DMS 273 (cell line): ENCODE measurements around the gene RAP1B.

Experiments used
- DNase-seq: peaks from one replicate; lab custom pipeline; 2025; ENCODE audit not compliant: unreplicated experiment; lab: John Stamatoyannopoulos, UW

RAP1B gene

DNA sequence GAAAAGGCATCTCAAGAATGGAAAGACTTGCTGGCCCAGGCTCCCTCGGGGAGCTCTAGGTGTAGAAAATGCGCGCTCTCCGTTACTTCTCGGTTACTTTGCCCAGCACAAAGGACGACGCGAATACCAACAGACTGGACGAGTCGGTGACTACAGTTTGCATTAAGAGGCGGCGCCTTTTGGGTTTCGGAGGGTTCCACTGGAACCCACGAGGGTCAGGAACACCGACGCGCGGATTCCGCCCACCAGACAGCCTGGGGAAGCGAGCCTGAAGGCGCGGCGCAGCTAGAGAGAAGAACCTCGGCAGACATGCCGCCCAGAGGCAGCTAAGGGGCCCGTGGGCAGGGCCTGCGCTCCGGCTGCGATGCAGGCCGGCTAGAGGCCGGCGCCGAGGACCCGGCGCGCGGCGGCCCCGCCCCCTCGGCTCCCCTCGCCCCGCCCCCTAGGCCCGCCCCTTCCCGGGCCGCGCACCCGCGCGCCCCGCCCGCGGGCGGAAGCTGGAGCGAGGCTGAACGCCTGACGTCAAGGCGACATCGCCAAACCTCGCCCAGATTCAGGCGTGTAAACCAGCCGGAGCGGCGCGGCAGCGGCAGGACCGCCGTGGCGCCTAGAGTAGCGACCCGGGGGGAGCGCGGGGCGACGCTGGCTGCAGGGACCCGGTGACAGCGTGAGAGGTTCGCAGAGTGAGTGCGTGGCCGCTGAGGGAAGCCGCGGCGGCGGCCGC is at the start of gene RAP1B:
TSS of gene RAP1B (plus strand) at position 530 of the 724 bp plus-strand sequence. CDS start 37,826 bp downstream, outside the sequence.
- DNase-seq: peak; percentile 91

DNA sequence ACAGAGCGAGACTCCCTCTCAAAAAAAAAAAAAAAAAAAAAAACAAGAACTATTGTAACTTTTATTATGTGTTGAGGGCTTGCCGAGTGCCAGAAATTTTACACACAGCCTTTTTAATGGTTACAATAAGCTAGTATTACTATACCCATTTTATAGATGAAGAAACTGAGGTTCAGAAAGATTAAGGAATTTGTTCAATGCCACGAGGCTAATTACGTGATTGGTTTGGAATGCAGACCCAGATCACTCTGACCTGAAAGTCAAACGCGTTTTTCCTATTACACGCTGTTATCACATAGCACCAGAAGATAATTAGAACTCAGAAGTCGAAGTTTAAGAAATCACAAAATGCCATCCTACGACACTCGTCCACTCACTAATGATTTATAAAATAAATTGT is 48.9 kb upstream of the RAP1B start:
- DNase-seq: no peak

DNA sequence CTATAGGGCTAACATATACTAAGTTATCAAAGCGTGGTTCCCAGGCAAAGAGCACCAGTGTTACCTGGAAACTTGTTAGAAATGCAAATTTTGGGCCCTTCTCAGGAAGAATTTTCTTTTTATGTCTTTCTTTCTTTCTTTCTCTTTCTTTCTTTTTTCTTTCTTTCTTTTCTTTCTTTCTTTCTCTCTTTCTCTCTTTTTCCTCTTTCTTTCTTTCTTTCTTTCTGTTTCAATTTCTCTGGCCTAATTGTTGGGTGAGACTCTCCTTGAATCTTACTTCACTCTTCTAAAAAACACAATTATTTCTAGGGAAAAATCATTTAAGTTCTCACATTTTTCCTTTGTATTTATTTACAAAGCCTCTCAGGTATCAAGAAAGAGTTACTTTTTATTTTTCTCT is 46.5 kb upstream of the RAP1B start:
- DNase-seq: no peak

DNA sequence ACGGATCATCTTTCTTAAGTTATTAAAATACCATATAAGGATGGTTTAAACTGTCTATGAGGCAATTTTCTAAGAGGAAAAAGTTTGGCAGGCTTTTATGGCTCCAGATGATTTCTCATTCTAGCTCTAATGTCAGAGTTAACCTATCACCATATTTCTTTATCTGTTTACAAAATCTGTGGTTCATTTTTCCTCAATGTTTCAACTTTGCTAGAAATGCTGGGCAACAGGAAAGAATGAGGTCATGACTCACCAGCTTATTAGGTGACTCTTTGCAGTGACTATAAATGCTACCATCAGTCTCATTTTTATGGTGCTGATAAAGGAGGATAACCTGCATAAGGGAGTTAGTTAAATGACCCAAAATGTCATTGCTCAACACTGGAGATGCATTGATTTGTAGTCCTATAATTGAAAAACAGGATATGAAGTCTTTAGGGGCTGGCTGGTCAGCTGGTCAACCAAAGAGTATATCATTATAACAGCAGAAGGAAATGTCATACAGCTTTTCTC is 45.3 kb upstream of the RAP1B start:
- no peak for DNase-seq

DNA sequence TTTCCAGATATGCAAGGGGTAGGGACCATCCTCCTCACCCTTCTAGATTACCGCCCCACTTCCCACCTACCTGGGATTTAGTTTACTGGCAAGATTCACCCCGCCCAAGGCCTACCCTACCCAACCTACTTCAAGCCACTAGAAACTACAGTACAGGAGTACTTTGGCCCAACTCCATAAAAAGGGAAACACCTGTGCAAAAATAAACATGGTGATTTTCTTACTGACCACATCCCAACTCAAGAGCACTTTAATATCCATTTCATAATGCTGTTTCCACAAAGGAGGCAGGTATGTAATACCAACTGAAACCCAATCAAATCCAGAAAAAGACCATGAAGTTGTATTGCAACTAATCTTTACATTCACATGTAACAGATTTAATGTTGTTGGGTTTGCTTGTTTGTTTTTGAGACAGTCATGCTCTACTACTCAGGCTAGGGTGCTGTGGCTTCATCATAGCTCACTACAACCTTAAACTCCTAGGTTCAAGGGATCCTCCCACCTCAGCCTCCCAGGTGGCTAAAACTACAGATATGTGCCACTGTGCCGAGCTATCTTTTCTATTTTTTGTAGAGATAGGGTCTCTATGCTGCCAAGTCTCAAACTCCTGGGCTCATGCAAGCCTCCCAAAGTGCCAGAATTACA is 41.7 kb upstream of the RAP1B start:
- DNase-seq: no peak

DNA sequence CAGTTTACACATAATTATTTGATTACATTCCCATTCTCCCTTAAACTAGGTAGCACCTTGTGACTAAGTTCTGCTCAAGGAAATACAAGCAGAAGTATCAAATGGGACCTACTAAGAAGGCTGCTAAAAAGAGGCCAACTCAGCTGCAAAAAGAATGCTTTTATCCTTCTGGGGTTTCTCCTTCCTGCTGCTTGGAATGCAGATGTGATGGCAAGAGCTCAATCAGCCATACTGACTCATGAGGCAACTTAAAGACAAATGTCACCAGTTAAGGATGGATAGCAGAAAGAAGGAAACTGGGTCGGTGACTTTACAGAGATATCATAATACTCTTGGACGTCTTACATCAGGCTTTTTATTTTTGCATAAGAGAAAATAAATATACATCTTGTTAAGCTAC is 38.0 kb upstream of the RAP1B start:
- no peak for DNase-seq

DNA sequence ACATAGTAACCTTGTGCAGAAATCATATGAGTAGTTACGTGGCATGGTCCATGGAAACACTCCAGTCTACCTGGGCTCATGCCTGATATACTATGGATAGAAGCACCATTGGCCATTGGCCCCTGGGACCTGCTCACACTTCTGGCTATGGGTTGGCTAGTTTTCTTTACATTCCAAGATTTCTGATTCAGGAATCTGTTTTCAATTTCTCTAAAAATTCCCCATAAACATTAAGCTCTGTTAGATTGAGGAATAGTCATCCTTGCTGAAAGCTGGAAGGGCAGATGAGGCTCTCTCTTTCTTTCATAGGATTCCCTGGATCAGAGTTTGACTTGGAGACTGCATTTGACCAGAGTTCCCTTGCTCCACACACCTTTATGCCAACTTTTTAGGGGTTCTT is 37.3 kb upstream of the RAP1B start:
- no peak for DNase-seq

DNA sequence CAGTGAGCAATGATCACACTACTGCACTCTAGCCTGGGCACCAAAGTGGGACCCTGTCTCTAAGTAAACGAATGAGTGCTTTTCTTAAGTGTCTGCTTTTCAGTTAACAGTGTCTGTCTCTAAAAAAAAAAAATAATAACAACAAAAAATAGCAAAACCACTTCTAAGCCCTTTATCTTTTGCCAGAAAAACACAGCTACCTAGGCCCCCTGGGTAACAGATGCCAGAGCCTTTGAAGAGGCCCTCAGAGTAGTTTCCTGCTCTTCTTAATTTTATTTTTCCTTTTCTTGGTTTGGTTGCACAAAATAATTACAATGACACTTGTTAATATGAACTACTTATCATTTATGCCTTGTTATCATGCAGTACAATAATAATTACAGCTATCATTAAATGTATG is 32.8 kb upstream of the RAP1B start:
- DNase-seq: no peak

DNA sequence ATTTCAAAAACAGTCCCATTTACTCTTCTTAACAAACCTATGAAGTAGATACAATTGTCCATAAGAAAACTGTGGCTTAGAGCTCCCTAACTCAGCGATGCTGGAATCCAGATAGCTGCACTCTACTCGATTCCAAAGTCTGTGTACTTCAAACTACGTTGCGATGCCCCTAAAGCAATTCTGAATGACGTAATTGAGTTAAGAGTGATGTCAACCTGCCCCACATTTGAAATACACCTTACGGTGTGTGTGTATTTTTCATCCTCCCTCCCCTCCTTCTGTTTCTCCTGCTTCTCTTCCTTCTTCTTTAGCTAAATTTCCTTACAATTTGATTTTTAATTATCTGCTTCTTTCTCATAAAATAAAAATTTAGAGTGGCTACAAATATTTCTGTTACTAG is 31.9 kb upstream of the RAP1B start:
- no peak for DNase-seq

DNA sequence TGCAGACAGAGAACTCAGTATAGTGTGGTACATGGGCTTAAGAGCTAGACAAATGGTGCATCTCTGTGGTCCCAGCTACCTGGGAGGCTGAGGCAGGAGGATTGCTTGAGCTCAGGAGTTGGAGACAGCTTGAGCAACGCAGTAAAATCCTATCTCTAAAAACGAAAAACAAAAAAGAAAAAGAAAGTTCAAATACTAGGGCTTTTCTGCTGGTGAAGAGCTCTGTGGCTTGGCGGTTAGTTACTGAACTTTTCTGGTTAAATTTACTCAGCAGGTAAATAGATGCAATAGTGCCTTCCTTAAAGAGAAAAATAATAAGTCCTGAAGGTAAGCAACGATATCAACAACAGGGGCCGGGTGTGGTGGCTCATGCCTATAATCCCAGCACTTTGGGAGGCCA is 31.4 kb upstream of the RAP1B start:
- no peak for DNase-seq

DNA sequence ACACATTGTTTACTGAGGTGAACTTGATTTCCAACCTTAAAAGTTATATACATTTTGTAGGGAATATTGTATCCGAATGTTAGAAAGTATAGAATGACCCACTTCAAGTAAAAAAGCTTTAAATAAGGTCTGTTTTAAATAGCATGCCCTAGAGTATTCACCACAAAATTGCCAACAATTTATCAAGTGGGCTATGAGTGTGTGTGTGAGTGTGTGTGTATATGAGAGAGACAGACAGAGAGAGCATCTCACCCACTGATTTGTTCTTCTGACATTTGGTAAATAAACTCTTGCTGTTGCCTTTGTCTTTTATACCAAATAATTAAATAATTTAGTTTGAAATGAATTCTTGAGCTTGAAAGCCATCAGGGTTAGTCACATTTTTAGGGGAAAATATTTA is 29.8 kb upstream of the RAP1B start:
- DNase-seq: no peak

DNA sequence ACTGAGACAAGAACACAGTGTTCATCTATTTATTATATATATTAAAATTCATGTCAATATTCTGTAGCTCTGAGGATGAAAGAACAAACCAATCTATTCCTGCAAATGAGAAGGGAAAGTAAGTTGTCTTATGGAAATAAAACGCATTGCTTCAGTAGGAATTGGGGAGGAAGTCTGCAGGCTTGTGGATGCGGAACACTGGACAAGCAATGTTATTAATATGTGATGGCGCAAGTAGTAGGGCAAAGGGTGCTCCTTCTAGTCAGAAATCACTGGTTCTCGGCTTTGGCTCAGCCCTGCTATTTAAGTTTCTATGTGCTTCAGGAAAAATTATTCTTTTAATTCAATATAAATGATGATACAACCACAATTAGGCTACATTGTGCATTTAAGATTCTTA is 28.8 kb upstream of the RAP1B start:
- no peak for DNase-seq

DNA sequence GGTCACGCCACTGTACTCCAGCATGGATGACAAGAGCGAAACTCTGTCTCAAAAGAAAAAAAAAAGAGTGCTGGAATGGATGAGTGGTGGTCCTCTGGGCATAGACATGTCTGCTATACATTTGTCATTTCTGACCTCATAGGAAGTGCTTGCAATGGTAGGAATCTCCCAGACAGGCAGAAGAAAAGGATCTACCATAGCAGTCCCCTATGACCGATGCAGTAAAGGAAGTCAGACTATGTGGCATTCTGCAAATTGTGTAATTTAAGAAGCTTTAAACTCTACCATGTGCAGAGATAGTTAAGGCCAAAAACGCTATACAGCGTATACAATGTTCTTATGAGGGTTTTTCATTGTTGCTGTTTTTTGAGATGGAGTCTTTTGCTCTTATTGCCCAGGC is 24.7 kb upstream of the RAP1B start:
- DNase-seq: no peak

DNA sequence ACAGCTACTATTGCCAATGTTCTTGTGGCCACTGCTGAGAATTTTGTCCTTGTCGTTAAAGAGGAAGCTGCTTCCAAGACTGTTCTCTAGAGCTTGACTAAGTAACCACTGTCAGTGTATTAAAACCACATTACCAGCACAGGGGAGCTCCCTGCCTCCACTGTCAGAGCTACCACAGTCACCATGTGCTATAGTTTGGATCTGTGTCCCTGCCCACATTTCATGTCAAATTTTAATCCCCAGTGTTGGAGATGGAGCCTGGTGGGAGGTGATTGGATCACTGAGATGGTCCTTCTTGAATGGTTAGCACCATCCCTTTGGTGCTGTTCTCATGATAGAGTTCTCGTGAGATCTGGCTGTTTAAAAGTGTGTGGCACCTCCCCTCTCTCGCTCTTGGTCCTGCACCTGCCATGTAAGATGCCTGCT is 23.2 kb upstream of the RAP1B start:
- no peak for DNase-seq

DNA sequence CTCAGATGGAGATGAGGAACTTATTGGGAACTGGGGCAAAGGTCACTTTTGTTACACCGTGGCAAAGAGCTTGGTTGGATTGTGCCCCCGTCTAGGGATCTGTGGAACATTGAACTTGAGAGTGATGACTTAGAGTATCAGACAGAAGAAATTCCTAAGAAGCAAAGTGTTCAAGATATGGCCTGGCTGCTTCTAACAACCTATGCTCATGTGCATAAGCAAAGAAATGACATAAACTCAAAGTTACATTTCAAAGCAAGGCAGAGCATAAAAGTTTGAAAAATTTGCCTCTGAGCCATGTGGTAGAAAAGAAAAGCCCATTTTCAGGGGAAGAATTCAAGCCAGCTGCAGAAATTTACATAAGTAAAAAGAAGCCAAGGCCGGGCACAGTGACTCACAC is 21.5 kb upstream of the RAP1B start:
- DNase-seq: no peak

DNA sequence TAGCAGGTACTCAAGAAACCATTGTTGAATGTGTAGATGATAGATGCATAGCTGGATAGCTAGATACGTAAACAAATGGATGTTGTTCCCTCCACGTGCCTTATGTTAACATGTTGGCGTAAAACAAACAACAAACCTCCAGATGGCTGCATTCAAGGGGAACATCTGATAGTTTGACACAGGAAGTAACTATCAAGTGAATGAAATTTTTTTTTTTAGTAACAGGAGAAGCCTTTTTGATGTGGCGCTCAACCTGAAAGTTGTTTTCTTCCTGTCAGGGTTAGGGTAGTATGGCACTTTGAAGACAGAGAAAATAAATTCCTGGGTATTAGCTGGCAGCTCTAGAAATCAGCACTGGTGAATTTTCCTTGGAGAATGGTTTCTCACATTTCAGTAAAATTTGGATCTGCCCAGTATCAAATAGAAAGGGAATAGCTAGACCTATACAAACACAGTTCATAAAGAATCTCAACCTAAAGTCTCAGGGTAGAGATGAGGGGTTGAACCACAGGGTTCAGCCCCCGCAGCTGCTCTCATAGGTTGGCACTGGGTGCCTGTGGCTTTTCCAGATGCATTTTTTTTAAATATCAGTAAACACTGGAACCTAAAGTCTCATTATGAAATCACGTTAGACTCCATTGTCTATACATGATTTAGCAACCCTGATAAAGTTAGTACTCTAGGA is 18.8 kb upstream of the RAP1B start:
- no peak for DNase-seq

DNA sequence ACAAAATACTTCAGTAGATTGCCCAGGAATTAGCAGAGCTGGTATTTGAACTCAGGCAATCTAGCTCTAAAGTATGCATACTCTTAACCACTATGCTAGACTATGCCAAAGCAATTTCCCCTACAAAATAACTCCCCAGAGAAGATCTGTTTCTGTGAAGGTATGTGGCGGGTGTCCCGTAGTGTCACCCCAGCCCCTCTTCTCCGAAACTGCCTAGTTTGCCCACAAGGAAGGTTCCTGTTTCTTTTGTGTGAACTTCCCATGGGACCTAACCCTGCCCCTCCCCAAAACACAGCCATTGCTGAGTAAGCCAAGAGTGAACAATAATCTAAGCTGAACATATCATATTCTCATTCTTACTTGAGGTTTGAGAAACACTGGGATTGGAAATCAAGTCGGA is 15.5 kb upstream of the RAP1B start:
- DNase-seq: no peak

DNA sequence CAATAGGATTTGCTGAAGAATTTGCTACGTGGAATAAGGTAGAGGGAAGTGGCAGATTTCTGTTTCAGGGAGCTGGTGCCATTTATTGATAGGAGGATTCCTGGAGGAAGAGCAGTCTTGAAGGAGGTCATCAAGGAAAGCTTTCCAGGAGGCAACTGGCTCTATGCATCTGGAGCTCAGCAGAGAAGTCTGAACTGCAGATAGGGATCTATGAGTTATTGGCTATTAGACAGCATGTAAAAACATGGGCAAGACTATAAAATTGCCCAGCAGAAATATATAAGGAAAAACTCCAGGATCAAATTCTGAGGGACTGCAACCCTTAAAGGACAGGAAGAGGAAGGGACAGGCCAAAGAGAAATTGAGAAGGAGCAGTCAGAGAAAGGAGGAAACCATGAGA is 8.9 kb upstream of the RAP1B start:
- no peak for DNase-seq

DNA sequence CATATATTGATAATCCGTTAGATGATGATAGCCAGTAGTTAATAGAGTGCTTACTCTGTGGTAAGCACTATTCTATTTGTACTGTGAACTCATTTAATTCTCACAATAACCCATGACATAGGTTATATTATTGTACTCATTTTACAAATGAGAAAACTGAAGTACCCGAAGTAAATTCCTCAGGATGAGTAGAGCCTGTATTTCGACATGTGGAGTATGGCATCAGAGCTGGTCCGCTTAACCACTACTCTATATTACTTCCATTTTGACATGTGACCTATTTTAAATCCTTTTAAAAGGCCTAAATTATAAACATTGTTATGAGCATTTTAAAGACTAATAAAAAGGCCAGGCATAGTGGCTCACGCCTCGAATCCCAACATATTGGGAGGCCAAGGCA is 8.0 kb upstream of the RAP1B start:
- DNase-seq: no peak

DNA sequence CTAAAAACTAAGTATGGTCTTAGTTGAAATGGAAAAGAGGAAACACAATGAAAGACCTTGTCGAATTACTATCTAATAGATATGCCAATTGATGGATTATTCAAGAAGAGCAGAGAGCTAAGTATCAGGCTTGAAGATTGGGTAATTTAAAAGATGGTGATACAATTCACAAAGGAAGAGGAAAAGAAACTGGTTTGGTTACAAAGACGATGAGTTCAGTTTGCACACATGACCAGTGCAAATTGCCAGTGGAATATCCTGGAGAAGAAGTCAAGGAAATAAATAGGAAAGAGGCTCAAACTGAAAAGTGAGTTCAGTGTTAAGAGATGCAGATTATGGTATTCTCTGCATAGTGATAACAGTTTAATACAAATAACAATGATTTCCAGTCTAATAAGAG is 2.5 kb upstream of the RAP1B start:
- DNase-seq: no peak

DNA sequence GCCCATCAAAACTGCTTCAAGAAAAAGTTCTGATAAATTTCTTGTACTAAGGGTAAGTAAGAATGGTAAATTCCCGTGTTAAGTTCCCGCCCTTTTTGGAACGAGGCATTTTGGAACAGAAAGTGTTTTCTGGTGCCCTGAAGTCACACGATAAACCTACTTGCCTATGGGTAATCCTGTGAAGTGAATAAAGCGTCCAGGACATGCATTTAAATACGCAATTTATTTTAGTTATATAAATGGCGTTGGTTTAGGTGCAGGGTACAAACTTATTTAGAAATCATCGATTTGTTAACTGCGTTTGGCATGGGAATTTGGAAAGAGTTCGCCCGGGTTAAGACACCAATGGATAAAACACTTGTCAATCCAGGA is 715 bp upstream of the RAP1B start:
- peak; percentile 40 for DNase-seq

DNA sequence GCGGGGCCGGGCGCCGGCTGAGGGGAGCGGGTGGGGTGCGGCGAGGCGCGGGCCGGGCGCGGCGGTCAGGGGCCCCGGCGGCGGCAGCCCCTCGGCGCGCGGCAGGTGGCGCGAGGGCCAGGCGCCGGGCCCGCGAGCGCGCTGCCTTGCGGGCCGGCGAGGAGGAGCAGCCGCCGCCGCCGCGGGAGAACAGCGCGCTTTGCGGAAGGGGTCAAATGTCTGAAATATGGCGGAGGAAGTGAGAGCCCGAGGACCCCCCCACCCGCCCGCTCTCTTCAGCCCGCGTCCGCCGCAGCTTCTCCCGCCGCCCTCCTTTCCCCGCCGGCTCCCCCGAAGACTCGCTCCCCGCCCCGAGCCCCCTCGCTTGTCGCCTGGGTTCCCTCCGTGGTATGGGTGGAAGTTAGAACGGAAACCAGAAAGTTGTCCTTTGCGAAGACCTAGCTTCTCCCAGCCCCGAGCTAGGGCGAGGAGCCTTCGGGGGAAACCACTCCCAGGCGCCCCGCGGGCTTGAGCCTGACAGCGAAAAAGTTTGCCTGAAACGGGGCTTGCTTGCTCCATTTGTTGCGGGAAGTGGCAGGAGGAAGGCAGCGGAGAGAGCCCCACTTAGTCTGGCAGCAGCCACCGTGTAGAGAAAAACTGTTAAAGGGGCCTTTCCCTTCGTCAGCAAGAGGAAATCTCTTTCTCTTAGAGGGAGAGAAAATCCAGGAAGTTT is 551 bp downstream of the RAP1B start:
- peak; percentile 70 for DNase-seq
